ENCODE results near the gene FKRP.

Gene FKRP

DNA sequence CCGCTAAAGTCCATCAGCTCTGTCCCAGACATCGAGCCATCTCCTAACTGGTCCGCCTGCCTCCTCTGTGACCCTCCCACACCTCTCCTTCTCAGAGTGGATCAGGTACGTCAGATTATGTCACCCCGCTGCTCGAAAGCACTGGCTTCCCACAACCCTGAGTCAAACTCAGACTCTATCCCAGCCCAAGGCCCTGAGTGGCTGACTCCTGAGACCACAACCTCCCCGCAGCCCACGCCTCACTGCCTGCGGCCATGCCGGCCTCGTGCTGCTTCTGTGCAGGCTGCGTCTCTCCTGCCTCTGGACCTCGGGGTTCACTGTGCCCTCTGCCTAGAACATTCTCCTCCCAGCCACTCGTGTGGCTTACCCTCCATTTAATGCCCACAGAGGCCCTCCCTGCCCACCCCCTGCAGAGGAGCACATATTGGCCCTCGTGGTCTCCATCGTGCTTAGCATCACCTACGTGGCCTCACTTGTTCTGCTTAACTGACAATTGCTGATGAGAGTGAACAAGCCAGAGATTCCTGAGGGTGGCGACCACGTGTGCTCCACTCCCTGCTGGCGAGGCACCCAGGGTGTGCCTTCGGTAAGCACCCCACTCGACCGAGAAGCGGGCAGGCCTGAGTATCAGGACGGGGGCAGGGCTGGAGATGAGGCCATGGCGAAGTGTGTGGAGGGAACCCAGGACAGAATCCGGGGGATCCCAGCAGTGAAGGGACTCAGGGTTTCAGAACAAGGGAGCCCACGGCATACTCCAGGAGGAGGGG lies 13.5 kb upstream of the FKRP start:
- no peak for DNase-seq

DNA sequence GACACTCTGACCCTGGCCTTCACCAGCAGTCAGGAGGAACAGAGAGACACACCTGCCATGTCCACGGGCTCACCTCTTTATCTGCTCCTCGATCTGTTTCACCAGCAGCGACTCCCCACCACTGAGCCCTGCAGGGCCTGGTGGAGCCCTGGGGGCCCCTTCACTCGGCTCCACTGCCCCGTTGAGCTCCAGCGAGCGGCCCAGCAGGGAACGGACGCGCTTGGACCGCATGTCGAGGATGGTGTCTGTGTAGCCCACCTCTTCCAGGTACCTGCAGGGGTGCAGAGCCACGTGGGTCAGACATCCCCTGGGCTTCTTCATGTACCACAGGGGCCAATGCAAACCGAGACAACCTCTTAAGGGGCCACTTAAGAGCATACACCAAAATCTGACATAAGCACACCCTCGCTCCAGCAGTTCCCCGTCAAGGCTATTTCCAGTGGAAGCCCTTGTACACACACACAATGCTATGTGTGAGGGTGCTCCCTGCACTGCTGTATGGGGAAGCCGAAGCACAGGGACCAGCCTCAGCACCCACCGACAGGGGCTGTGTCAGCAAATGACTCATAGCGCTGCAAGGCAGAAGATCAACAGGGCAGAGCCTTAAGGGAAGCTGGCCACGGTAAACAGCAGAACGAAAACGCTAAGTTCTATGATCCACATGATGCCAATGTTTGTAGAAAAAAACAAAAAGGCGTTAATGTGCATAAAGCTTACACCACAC lies 12.7 kb upstream of the FKRP start:
- DNase-seq, result no peak

- no peak for DNase-seq
These were observed 12.1 kb upstream of the FKRP start for GRCh38 chr19:46733690-46734292.

GRCh38 chr19:46736531-46737297 lies 9.1 kb upstream of the FKRP start:
- DNase-seq, result no peak

DNA sequence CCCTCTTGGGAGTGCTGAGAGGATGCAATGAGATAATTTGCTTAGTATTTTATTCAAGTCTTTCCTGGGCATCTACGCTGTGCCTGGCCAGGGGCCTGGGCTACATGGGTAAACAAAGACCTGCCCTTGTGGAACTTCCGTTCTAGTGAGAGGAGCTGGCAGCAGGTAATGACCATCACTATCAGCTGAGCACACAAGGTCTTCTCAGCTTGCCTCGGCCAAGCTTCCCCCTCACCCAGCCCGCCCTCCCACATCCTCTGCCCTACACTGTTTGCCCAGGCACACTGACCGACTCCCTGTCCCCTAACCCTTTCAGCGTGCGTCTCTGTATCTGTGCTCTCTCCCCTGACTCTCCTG lies 8.6 kb upstream of the FKRP start:
- DNase-seq, result no peak

DNA sequence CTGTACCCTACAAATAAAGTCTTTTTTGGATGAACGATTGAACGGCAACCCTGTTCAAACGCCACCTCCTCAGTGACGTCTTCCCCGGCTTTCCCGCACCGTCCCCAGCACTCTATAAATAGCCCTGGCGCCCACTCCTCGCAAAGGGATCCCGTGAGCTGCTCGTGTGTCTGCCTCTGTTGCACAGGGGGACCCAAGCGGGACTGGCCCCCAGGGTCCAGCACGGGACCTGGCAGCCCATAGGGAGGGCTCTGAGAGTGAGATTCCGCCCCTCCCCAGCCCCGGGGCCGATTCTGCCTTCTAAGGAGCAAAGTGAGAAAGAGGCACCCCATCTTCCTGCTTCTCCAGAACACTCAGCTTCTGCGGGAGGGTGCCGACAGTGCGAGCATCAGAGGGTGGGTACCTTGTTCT lies 8.1 kb upstream of the FKRP start:
- DNase-seq, result no peak

DNA sequence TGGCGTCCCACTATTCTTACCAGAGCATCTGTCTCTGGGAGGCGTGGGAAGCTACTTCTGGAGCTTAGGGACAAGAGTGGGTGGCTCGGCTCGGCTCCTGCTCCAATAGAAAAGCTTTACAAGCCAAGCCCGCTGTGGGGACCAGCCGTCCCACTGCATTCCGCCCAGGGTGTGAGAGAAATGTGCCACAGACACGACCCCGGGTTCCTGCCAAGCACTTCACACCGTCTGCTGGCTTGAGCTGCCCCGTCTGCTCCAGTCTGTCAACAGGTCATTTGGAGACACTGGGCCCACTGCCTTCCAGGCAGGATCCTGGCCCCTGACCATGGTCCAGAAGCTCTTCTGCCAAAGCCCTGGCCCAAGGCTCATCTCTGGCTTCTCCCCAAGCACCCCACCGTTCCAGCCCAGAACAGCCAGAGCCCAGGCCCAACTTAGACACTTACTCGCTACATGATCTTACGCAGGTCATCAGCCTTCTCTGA lies 6.5 kb upstream of the FKRP start:
- no peak for DNase-seq

GRCh38 chr19:46741447-46741846 lies 4.4 kb upstream of the FKRP start:
- DNase-seq, result no peak

DNA sequence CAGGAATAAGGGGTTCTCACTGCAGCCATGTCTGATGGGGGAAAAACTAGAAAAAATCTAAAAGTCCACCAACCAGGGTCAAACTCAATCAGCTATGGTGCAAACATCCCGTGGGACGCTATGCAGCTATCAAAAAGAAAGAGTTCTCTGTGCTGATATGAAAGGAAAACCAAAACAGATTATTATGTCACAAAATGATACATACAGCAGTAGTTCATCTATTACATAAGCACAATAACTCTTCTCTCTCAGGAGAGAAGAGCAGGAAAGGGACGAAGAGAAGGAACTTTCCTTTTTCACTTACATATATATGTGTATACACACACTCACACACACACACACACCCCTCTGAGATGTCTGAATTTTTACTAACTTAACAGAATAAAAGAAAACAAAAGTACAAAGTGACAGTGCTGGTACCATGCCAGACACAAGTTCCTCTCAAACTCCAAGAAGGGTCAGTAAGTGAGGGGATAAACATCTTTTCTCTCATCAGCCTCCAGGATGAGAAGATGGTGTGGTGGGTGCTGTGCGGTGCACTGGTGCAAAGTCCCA lies 2.9 kb upstream of the FKRP start:
- no peak for DNase-seq

DNA sequence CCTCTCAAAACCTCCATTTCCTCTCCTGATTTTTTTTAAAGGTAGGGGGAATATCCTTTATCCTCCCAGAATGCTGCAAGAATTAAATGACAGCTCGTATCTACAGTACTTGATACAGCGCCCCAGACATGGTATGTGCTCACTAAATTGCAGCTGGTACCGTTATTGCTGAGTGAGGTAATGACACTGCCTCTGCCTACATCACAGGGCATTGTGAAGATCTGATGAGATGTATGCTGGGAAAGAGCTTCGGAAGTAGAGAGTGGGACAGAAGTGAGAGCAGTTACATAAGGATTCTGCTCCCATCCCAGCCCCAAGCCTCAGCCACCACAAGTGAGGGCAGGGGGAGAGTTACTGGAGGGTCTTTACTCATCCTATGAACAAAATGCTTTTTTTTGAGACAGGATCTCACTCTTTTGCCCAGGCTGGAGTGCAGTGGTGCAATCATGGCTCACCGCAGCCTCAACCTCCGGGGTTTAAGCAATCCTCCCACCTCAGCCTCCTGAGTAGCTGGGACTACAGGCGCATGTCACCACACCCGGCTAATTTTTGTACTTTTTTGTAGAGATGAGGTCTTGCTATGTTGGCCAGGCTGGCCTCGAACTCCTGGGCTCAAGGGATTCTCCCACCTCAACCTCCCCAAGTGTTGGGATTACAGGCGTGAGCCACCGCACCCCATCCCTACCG lies 1.7 kb upstream of the FKRP start:
- DNase-seq, result no peak

GRCh38 chr19:46745030-46745429 lies 827 bp upstream of the FKRP start:
- no peak for DNase-seq

DNA sequence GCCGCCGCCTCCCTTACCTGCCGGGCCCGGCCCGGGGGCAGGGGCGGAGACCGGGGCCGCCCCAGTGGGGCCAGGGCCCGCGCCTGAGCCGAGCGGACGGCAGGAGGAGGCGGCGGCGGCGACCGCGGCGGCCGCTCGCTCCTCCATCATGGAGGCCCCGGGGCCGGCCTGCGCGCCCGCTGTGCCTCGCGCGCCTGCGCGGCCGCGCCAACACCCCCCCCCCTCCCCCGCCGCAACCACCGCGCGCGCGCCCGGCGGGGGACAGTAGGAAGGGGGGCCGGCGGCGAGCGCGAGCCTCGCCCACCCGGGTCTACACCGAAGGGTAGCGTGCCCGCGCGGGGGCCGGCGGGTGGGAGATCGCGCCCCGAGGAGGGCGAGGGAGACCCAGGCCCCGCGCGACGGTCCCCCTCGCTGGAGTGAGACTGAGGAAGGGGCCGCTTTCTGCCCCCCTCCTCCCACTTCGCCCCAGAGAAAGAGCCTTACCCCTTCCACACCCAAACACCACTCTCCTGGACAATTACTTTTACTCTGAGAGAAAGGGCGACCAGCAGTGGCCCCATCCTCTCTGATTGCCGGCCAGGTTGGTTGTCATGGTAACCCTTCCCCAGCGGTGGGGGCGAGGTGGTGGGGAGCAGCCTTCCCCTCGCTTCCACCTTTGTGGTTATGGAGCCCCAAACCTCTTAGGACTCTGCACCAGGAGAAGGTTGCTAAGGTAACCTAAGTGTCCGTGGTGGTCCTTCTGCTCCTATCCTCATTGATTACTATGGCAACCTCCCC lies 612 bp downstream of the FKRP start, which contains the start of gene STRN4:
Gene STRN4, minus strand, starts transcription at position 170 of the 777 bp plus-strand sequence. Its CDS starts 20 bp downstream, at position 150.
- DNase-seq, result peak; percentile 63

DNA sequence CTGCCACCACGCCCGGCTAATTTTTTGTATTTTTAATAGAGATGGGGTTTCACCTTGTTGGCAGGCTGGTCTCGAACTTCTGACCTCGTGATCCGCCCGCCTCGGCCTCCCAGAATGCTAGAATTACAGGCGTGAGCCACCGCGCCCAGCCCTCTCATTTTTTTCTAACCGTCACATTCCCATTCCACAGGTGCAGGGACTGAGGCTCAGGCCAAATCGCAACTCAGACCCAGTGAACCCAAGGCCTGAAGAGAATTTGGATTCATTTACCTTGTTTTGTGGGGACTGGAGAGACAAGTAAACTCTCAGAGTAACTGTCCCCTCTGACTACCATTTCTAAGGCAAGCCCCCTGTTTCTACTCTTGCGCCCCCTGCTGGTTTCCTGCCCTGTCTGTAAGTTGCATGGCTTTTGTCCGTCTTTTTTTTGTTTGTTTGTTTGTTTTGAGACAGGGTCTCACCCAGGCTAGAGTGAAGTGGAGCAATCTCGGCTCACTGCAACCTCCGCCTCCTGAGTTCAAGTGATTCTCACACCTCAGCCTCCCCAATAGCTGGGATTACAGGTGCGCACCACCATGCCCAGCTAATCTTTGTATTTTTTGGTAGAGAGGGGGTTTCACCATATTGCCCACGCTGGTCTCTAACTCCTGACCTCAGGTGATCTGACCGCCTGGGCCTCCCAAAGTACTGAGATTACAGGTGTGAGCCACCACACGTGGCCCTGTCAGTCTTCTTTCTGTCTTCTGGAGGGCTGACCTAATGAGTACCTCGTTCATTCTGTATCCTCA lies 2.7 kb downstream of the FKRP start:
- DNase-seq, result peak; percentile 45

DNA sequence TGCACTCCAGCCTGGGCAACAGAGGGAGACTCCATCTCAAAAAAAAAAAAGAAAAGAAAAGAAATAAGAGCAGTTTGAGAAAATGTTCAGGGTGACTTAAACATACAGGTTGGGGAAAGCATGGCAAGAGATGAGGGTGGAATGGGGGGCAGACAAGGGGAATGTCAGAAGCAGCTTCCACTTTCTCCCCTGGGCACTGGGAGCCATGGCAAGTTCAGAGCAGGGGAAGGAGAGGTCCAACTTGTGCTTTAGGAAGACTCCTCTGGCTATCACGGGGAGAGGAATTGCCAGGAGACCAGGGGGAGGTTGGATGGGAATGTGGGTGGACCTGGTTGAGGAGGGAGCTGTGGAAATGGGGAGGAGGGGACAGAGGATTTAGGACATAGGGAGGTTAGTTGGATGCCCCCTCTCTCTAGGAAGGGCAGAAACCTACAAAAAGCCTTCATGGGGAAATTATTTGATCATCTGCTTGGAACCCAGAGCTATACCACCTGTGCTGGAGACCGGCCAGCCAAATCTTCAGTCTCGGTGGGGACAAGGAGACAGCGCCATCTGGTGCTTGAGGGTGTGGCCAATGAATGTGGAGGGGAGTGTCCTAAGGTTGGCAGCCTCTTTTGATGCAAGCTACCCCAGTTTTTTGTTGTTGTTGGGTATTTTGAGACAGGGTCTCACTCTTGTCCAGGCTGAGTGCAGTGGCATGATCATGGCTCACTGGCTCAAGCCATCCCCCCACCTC lies 7.7 kb downstream of the FKRP start:
- no peak for DNase-seq

GRCh38 chr19:46755077-46755852 lies 9.4 kb downstream of the FKRP start:
- peak; percentile 51 for DNase-seq

DNA sequence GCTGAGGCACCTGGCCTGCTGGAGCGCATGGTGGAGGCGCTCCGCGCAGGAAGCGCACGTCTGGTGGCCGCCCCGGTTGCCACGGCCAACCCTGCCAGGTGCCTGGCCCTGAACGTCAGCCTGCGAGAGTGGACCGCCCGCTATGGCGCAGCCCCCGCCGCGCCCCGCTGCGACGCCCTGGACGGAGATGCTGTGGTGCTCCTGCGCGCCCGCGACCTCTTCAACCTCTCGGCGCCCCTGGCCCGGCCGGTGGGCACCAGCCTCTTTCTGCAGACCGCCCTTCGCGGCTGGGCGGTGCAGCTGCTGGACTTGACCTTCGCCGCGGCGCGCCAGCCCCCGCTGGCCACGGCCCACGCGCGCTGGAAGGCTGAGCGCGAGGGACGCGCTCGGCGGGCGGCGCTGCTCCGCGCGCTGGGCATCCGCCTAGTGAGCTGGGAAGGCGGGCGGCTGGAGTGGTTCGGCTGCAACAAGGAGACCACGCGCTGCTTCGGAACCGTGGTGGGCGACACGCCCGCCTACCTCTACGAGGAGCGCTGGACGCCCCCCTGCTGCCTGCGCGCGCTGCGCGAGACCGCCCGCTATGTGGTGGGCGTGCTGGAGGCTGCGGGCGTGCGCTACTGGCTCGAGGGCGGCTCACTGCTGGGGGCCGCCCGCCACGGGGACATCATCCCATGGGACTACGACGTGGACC lies 10.1 kb downstream of the FKRP start:
- DNase-seq, result no peak

GRCh38 chr19:46756544-46756888 lies 10.7 kb downstream of the FKRP start:
- DNase-seq, result no peak

GRCh38 chr19:46759206-46759605 lies 13.3 kb downstream of the FKRP start:
- no peak for DNase-seq
